ENCODE measurements around the gene DIAPH2.

DIAPH2 gene

DNA sequence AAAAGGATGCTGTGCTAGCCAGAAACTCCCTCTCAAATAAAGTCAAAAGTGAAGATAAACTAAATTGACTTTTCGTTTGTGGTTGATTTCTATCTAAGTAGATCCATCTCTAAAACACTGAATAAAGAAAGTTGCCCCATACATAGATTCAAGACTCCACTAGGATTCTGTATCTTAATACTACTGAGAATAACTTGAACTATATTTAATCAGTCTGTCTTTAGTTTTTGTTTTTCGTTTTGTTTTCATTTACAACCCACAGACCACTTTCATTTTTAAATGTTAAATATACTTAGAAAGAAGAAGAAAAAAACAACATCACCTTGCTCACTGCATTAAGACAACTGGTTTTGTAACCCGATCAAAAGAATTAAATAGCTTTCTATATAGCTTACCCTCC lies 854.1 kb downstream of the DIAPH2 start:
- no peak overlapping the region for H3K4me3 ChIP-seq (ENCODE audit: low read depth, low read length)

DNA sequence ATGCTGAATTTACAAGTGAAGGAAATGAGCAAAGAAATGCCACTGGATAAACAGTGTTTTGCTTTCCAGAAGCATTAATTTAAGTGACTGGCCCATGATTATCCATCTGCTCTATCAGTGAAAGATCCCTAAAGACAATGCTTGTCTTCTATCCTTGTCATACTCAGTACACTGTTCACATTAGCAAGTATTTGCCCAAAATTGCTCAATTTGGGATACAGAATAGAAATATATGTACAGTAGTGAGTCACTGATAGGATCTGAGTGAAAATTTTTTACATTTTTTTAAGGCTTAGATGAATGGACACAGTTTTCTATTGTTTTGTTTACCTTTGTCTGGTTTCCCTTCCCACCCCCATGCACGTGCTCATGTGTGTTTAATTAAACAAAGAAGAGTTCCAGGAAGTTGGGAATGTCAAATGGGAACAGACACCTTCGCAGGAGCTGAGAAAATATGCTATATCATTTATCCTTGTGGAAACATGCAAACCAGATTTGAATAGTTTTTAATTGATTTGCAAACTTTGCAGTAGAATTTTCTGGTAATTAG lies 855.4 kb downstream of the DIAPH2 start:
- H3K4me3 ChIP-seq (ENCODE audit: low read depth, low read length), result no peak overlapping the region

DNA sequence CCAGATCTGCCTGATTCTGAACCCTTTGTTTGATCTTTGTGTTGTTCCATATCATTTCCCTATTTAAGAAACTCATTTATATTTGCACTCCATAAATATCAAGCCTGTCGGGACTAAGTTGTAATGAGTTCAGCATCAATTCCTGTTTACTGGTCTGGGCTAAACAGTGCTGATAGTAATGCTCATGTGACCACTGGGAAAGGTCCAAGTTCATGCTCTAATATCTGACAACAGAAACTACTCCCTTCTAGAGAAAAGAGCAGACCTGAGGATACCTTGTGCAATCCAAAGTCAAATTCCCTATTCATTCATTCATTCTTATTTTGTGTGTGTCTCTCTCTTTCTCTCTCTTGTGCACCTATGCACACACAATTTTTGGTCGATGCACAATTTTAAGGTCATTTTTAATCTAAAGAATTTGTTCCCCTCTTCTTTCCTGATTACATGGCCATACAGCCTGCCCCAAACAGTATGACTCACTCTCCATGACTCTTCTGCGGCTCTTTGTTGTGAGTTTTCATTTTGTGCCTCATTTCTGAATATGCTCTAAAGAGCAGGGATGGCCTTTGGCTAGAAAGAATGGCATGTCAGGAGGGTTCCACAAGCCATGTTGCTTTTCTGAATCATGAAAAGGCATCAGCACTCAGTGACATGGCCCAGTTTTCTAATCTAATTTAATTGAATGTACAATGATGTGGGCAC lies 863.4 kb downstream of the DIAPH2 start:
- no peak overlapping the region for H3K4me3 ChIP-seq (ENCODE audit: low read depth, low read length)

DNA sequence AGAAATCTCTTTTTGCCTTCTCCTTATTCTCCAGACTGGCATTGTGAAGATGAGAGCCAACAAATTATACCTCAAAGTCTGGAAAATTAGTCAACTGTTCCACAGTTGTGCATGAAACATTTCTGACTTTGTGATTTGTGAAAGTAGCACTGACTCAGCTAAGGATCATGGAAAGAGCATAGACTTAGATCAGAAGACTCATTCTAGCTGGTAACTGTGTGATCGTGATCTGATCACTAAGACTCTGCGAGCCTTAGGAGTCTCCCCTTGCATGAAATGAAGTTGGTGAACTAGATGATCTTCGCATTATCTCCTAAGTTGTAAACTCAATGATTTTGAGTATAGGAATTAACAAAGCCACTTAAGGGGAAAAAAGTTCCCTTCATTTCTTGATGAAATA lies 867.2 kb downstream of the DIAPH2 start:
- H3K4me3 ChIP-seq (ENCODE audit: low read depth, low read length), result no peak overlapping the region

DNA sequence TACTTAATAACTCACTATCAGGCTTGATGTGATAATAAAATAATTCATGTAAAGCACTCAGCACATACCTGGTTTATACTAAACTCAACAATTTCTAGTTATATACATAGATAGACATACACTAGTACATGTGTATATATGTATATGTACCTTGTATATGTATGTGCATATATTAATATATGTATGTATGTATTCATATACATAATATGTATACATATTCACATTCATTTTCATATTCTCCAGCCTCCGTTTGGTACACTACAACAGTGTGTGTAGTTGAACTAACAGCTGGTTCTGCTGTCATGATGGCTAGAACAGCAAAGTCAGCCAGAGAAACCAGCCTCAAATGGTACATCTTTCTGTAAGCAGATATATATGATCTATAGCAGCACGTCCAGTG lies 869.2 kb downstream of the DIAPH2 start:
- no peak overlapping the region for H3K4me3 ChIP-seq (ENCODE audit: low read depth, low read length)

DNA sequence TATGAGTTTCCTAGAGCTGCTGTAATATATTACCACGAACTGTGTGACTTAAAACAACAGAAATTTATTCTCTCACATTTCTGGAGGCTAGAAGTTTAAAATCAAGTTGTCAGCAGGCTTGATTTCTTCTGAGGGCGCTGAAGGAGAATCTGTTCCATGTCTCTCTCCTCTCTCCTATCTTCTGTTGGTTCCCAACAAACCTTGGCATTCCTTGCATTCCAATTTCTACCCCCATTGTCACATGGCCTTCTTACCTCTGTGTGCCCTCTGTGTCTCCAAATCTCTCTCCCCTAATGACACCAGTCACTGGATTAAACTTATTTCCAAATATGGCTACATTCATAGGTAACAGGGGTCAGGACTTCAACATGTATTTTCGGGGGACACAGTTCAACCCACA lies 871.7 kb downstream of the DIAPH2 start:
- H3K4me3 ChIP-seq (ENCODE audit: low read depth, low read length), result no peak overlapping the region

DNA sequence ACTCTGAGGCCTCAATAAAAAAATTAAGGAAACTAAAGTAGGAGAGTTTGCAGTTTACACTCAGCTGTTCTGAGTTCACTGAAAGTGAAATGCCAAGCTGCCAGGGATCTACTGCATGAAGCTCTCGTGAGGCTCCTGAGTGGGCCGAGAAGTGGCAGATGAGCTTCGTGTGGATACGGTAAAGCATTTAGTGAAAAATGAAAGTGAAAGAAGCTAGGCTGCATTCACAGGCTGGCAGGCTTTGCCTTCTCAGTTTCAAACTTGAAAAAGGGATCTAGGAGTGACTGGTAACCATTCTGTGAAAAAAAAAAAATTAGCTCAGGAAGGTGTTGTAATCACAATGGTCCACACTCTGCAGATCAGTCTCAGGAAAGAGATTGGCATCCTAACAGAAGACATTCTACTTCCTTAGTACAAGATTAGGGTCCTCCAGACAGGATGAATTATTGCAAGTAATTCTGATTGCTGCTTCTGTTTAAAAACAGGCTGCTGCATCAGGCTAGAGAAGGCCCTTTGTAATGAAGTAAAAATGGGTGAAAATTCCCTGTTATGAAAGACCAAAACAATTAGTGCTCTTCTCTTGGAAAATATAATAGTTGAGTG lies 879.0 kb downstream of the DIAPH2 start:
- H3K4me3 ChIP-seq (ENCODE audit: low read depth, low read length), result no peak overlapping the region

DNA sequence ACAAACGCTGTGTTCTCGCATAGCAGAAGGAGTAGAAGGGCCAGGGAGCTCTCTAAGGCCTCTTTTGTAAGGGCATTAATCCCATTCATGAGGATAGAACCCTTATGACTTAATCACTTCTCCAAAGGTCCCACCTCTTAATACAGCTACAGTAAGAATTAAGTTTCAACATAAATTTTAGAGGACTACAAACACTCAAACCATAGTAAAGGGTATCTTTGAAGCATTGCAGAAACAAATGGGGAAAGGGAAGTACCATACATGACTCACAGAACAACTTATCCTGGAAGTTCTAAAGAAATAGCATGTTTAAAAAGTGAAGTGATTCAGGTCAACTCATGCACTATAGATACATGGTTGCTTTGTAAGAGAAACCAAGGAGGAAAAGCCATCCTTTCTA lies 879.9 kb downstream of the DIAPH2 start:
- H3K4me3 ChIP-seq (ENCODE audit: low read depth, low read length), result no peak overlapping the region

DNA sequence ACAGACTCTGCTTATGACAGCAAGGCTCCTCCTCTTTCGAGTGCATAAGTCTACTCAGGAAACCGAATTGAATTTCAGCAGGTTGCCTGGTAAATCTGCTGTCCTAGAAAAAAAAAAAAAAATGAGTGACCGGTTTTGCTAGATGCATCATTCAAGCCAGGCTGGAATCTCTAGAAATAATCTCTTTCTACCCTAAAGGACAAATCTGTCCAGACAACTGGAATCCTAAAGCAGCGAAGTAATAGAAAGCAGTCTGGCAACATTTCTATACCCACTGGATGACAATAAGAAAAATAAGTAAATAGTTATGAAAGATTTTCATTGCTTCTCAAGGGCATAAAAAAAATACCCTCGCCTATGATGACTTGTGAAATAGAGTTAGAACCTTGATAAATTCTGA lies 902.5 kb downstream of the DIAPH2 start:
- H3K4me3 ChIP-seq (ENCODE audit: low read depth, low read length), result no peak overlapping the region

DNA sequence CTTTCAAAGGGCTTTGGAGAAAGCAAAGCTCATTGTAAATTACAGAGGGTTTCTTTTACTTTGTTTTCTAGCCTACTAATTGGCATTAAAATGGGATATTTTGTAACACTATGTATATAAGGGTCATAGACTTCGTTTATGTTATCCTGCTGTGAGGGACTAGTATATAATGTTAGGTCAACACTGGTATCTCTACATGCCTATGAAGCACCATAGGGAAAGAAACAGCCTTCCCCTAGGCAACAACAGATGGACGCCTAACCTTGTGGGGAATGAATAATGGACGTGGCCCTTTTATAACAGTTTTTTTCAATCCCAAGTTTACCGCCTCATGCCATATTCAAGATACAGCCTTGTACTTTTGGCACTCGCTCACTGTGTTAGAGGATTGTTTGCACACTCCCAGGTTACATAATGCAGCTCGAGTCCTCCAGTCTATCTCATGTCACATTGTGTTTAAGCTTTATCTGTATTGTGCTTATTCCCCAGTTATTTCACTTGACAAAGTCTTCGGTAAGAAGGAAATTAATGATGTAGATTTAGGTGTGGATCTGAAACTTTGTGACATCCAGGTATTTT lies 910.1 kb downstream of the DIAPH2 start:
- H3K4me3 ChIP-seq (ENCODE audit: low read depth, low read length), result no peak overlapping the region

DNA sequence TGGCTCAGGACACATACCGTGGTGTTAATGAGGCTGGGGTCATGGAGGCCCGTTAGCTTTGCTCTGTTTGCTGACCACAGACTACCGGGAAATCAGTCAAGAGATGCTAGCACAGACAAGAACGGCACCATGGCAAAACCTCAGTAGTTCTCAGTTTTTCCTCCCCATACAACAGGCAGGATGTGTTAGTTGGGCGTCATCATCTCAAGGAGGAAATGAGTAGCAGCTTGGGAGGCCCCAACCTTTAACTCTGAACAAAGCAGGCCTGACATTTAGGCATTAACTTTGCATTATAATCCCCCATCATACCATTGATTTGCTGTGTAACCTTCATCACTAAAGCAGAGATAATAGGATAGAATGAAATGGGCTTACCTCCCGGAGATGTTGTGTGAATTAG lies 913.3 kb downstream of the DIAPH2 start:
- no peak overlapping the region for H3K4me3 ChIP-seq (ENCODE audit: low read depth, low read length)

DNA sequence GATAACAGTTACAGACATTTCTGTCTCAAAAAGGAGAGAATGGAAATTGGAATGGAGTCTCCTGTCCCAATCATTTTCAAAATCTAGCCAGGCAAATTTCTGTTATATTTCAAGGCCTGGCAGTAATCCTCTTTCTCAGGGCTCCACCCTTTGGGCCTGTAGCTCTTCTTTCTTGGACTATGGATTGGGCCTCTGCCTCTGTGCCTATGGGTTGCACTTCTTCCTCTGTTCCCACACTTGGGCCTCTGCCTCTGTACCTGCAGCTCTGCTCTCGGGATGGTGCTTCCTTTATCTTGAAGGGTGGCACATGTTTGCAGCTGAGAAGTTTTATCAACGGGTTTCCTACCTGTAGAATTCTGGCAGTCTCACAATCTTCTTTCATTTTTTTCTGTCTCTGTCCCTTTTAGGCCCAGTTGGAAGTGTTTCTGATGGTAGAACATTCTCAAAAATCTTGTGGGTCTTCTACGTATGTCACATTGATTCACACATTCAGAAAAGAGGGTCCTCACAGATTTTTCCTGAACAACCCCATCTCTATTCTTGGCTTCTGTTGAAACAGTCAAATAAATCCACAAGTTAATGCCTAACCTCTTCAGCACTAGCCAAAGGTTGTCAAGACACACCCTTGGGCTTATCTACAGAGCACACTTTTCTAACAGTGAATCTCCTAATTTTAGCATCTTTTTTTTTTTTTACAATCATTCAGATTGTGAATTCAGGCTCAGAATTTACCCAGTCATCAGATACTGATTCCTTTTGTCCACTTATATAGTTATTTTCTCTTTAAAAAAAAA lies 918.0 kb downstream of the DIAPH2 start:
- H3K4me3 ChIP-seq (ENCODE audit: low read depth, low read length), result no peak overlapping the region

DNA sequence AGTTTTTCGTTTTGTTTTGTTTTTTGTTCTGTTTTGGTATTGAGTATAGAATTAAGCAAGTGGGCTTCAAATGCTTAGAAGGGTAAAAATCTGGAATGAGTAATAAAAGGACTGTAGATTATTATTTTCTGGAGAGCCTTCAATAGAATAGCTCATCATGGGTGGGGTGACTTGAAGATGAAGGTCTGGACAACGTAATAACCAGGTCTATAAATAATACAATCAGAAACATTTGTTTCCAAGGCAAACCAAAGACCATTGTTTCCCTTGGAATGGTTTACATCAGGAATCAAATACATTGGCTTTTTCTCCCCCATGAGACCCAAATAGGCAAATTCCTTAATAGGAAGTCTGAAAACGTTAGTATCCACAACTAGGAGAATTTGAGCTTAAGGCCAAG lies 920.6 kb downstream of the DIAPH2 start:
- H3K4me3 ChIP-seq (ENCODE audit: low read depth, low read length), result no peak overlapping the region

DNA sequence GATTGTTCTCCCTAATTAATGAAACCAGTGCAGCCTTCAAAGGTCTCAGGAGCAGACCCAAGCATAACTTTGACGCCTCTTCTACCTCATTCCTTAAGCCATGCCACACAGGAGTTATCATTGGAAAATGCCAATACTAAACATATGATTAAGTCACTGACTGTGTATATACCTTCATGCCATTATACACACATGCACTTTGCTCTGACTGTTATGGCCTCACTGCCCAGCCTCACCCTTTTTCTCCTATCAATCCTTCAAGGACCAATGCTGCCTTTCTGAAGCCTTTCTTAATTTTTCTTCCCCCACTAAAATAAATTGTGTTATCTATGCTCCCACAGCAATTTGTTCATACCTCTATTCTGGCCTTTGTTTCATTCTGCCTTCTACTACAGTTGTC lies 924.7 kb downstream of the DIAPH2 start:
- H3K4me3 ChIP-seq (ENCODE audit: low read depth, low read length), result no peak overlapping the region

DNA sequence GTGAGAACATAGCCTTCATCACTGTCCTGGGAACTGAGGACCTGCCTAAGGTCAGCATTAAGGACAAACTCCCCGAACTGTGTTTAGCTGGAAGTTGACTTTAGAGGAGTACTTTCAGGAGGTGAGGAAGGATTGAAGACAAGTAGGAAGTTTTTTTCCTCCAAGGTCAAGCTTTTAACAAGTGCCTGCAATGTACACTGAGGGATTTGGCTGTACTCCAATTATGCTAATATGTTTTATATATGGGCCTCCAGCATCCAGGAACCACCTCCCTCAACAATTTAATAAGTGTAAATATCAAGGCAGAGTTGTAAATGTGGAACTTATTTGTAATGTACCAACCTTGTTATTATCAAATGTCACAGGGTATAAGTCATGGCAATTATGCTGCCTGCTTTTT lies 925.3 kb downstream of the DIAPH2 start:
- no peak overlapping the region for H3K4me3 ChIP-seq (ENCODE audit: low read depth, low read length)

DNA sequence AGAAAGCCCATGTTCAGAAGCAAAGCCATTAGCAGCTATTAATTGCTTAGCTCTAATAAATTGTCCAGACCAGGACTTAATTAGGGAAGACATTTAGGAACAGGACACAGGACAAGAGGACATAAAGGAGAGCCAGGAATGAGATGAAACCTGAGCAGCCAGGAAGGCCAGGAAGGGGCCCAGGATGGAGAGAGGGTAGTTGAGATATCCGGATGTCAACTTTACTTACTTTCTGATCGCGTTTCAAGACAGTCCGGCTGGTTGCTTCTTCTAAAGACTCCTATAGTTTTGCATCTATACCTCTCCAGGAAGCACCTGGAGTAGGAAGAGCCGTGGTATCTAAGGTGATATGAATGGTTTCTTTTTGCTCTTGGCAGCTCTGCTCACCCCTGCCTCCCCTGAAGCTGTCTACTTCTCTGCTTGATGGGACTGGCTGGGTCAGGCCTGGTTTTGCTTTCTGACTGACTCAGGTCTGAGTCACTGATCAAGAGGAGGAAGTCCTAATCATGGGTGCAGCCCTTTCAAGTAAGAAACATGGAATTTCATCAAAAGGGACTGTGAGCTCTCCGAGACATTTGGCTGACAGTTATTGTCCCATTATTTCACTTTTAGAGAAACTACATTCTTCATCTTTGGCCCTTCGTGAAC lies 932.4 kb downstream of the DIAPH2 start:
- no peak overlapping the region for H3K4me3 ChIP-seq (ENCODE audit: low read depth, low read length)

DNA sequence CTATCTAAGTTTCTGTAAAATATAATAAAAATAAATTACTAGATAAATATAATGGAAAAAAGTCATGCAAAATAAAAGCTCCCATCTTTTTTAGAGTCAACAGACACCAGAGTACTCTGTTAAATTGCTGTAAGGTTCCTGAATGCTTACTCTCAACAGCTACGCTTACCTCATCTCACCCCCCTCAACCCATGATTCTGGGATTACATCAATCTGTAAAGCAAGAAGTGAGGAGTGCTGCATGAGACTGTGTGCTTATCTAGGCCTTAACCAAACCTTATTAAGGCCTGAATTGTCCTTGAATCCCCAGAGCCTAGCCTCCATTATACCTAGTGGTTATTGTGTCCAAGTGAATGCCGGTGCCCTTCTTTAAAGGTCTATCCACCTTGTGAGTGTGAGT lies 934.9 kb downstream of the DIAPH2 start:
- no peak overlapping the region for H3K4me3 ChIP-seq (ENCODE audit: low read depth, low read length)

DNA sequence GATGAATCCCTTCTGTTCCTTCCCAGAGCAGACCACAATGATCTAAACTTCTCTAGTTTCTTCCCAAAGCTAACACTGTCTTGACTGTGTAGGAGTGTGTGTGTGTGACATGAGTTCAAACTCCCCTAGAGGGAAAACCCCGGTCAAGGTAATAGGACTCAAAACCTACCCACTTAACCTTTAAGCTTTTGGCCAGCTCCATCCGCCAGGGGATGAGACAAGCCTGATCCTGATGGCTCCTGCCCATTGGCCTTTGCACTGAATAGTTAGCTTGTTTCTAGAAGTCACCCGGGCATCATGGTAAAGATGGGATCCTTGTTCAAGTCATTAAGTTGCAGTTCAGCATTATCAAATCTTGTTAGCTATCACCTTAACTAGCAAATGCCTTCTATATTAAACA lies 937.5 kb downstream of the DIAPH2 start:
- no peak overlapping the region for H3K4me3 ChIP-seq (ENCODE audit: low read depth, low read length)

DNA sequence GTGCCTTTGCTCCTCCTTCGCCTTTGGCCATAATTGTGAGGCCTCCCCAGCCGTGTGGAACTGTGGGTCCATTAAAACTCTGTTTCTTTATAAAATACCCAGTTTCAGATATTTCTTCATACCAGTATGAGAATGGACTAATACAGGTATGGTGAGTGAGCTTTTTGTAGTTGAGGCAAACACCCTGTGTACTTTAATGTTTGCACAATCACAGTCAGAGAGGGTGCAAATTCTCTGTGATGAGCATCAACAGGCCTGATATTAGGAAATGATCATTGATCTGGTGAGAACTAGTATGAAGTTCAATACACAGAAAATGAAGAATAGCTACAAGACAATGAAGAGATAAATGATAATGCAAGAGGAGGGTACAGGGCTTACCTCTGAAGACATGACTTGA lies 943.7 kb downstream of the DIAPH2 start:
- H3K4me3 ChIP-seq (ENCODE audit: low read depth, low read length), result no peak overlapping the region

DNA sequence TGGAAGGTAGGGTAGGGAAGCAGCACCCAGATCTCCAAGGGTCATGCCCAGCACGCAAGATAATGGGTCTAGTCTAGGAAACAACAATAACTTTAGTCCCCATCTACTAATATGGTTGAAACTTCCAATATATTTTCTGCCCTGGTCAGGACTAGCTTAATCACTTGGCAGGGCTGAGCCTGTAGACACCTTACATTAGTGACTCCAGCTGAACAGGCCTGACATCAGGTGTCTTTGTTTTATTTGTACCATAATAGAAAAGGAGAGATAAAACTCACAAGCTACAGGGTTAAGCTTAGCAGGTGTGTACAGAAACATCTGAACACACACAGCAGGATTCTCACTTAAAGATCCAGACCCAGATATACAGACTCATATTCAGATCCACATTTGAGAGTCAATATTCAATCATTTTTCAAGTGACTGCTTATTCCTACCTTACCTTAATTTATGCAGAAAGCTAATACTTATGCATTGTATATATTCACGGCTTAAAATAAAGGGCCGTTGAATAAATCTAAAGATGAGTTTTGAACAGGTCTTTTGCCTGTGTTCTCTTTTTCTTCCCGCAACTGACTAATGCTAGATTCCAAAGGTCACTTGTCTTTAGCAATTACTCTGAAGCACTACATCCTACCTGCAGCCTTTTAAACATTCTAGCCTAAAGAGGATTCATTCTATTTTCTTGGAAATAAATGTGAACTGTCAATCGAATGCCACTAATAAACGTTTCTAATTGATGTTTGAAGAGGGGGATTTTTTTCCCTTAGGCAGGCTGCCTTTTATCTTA lies 944.4 kb downstream of the DIAPH2 start:
- H3K4me3 ChIP-seq (ENCODE audit: low read depth, low read length), result no peak overlapping the region
